CD14-positive monocyte (primary cell): ENCODE measurements around the gene IFITM10. TPM values are rescaled to one million over a fixed set of nuclear protein-coding genes. Genes with fewer than 3 reads are reported as not detected.

Experiments used
- DNase-seq, 3 donors: peaks; one replicate each; pipeline ENCODE4 v3.0.0-alpha.2; 2011 to 2022
- H2AFZ ChIP-seq: 2 replicates; pipeline ENCODE4 v1.6.0; 2012; ENCODE audit warnings: mild to moderate bottlenecking, low read depth, low read length, inconsistent platforms; ENCODE audit not compliant: insufficient read depth, poor library complexity, severe bottlenecking
- H3K27ac ChIP-seq, 2 donors: 1 replicate in 1 of 2; 2 replicates in 1 of 2; pipeline ENCODE4 v1.5.1; 2012 to 2013; ENCODE audit warnings: low read length in 2 of 2, control low read depth in 1 of 2, inconsistent platforms in 1 of 2, low read depth in 1 of 2, mild to moderate bottlenecking in 1 of 2
- H3K27me3 ChIP-seq, 2 donors: one replicate each; pipeline versions ENCODE4 v1.6.0 to v1.6.1; 2011 to 2013; ENCODE audit warnings: low read length in 2 of 2; ENCODE audit not compliant: control insufficient read depth in 2 of 2, insufficient read depth in 2 of 2
- H3K36me3 ChIP-seq, 2 donors: replicated peaks in 1 of 2; 1 replicate in 1 of 2; 2 replicates in 1 of 2; pipeline versions ENCODE4 v1.5.1 to v1.6.1; 2012 to 2013; ENCODE audit warnings: low read length in 2 of 2, control low read depth in 1 of 2, inconsistent platforms in 1 of 2, mild to moderate bottlenecking in 1 of 2; ENCODE audit not compliant: insufficient read depth in 2 of 2, control insufficient read depth in 1 of 2
- H3K4me1 ChIP-seq, 2 donors: 1 replicate in 1 of 2; 2 replicates in 1 of 2; pipeline versions ENCODE4 v1.5.1 to v1.6.1; 2012 to 2013; ENCODE audit warnings: low read length in 2 of 2, control low read depth in 1 of 2, inconsistent platforms in 1 of 2, mild to moderate bottlenecking in 1 of 2, moderate library complexity in 1 of 2; ENCODE audit not compliant: insufficient read depth in 2 of 2, control insufficient read depth in 1 of 2
- H3K4me2 ChIP-seq: replicated peaks from 2 replicates; pipeline ENCODE3; 2012; ENCODE audit warnings: low read length, moderate library complexity, mild to moderate bottlenecking; ENCODE audit not compliant: poor library complexity, severe bottlenecking; ENCODE audit errors: extremely low read depth
- H3K4me3 ChIP-seq, 3 experiments: fragments of 200-600 bp in 1 of 3; sonication (generic) in 1 of 3; replicated peaks in 1 of 3; 1 replicate in 2 of 3; 2 replicates in 1 of 3; pipeline ENCODE4 v1.5.1; 2011 to 2013; ENCODE audit warnings: low read length in 3 of 3, mild to moderate bottlenecking in 3 of 3, control low read depth in 2 of 3, low read depth in 2 of 3, inconsistent platforms in 1 of 3, moderate library complexity in 1 of 3
- H3K79me2 ChIP-seq: 2 replicates; pipeline ENCODE4 v1.6.0; 2012; ENCODE audit warnings: mild to moderate bottlenecking, control low read depth, inconsistent platforms, low read length, moderate library complexity; ENCODE audit not compliant: insufficient read depth
- H3K9ac ChIP-seq: 2 replicates; pipeline ENCODE4 v1.6.0; 2017; ENCODE audit warnings: low read length, mild to moderate bottlenecking; ENCODE audit not compliant: insufficient read depth, poor library complexity, severe bottlenecking
- H3K9me3 ChIP-seq, 2 donors: replicated peaks in 1 of 2; 1 replicate in 1 of 2; 2 replicates in 1 of 2; pipeline versions ENCODE4 v1.5.1 to v1.6.1; 2012 to 2013; ENCODE audit warnings: low read length in 2 of 2, control low read depth in 1 of 2; ENCODE audit not compliant: control insufficient read depth in 1 of 2, insufficient read depth in 1 of 2
- H4K20me1 ChIP-seq: 2 replicates; pipeline ENCODE4 v1.6.0; 2012; ENCODE audit warnings: mild to moderate bottlenecking, low read length, control low read depth, moderate library complexity; ENCODE audit not compliant: insufficient read depth
- H3K27ac Mint-ChIP-seq, 7 donors: one replicate each; pipeline ENCODE4 v1.8.0; 2020; ENCODE audit warnings: mild to moderate bottlenecking in 7 of 7, mixed read lengths in 7 of 7, moderate library complexity in 6 of 7, inconsistent platforms in 2 of 7
- H3K27me3 Mint-ChIP-seq, 3 donors: one replicate each; pipeline ENCODE4 v1.8.0; 2021 to 2022; ENCODE audit warnings: low read depth in 3 of 3, mild to moderate bottlenecking in 3 of 3, mixed read lengths in 3 of 3, moderate library complexity in 3 of 3, inconsistent platforms in 1 of 3
- H3K36me3 Mint-ChIP-seq, 2 donors: one replicate each; pipeline ENCODE4 v1.8.0; 2020; ENCODE audit warnings: mixed read lengths in 2 of 2, inconsistent platforms in 1 of 2, mild to moderate bottlenecking in 1 of 2
- H3K4me1 Mint-ChIP-seq: one replicate; pipeline ENCODE4 v1.8.0; 2020; ENCODE audit warnings: mild to moderate bottlenecking, mixed read lengths
- H3K4me3 Mint-ChIP-seq, 2 donors: one replicate each; pipeline ENCODE4 v1.8.0; 2020; ENCODE audit warnings: mild to moderate bottlenecking in 2 of 2, mixed read lengths in 2 of 2, moderate library complexity in 1 of 2
- H3K9me3 Mint-ChIP-seq, 7 donors: one replicate each; pipeline ENCODE4 v1.8.0; 2020 to 2022; ENCODE audit warnings: mixed read lengths in 7 of 7, mild to moderate bottlenecking in 6 of 7, moderate library complexity in 6 of 7, inconsistent platforms in 2 of 7
- WGBS: methylation state at CpG from one replicate; pipeline ENCODE4 v1.1.5; 2013; ENCODE audit warnings: missing lambda C conversion rate; ENCODE audit not compliant: insufficient coverage; 5-methylcytosine and 5-hydroxymethylcytosine counted together
- intact Hi-C, 2 donors: fragments of 100-400 bp; cut with micrococcal nuclease; formaldehyde crosslinking; loops; one replicate each; pipeline versions ENCODE4 v1.15.0 to v1.15.1; 2023
- polyA plus RNA-seq, 3 donors: library from polyadenylated mRNA; depleted of rRNA in 1 of 3; unstranded in 2 of 3; stranded (reverse) in 1 of 3; fragments of 300-500 nt in 2 of 3; fragments of >200 nt in 1 of 3; fragmentation: Illumina TruSeq in 2 of 3; gene quantifications; 1 replicate in 2 of 3; 2 replicates in 1 of 3; pipeline ENCODE4 v1.2.3, GENCODE V29; 2012 to 2021
- TF ChIP-seq, protein P1 (sequence below): fragments of 200-600 bp; IDR thresholded peaks from one replicate; pipeline ENCODE4 v1.8.0; 2022; ENCODE audit warnings: antibody characterized with exemption, mild to moderate bottlenecking

The IFITM10 gene
- polyA plus RNA-seq, 3 donors: 2.4 TPM; not detected in 2

GRCh38 chr11:1755344-1755691 is 4.9 kb upstream of the IFITM10 start:
- peaks cover 55 to 81% of the 10 kb centered on the region in 2 donors for H3K36me3 Mint-ChIP-seq
- peaks cover 77% of the 10 kb centered on the region for H3K4me1 Mint-ChIP-seq

DNA sequence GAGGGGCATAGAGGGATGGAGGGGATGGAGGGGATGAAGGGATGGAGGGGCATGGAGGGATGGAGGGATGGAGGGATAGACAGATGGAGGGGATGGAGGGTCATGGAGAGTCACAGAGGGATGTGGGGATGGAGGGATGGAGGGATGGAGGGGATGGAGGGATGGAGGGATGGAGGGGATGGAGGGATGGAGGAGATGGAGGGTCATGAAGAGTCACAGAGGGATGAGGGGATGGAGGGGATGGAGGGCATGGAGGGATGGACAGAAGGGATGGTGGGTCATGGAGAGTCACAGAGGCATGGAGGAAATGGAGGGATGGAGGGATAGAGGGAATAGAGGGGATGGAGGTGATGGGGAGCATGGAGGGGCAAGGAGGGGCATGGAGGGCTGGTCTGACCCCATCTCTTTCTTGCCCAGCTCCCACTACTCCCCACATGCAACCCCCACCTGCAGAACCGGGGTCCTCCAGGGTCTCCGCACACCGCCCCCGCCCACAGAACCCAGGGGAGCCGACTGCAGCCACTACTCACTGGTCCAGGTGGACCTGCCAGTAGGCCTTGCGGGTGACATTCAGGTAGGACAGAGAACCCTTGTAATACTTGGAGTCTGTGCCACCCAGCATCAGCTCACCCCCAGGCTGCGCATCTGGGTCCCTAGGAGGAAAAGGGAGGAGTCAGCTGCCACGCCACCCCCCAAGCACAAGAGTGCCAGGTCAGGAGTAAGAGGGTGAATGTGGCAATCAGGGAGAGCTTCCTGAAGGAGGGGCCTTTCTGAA is 4.2 kb upstream of the IFITM10 start:
- no peak for DNase-seq
- Histone ChIP-seq H3K27me3 (peaks cover 0 to 9% of the 10 kb centered on the region in 2 donors), H3K4me1 (peaks cover 64 to 93% of the 10 kb centered on the region in 2 donors), H4K20me1 (peaks cover 100% of the 10 kb centered on the region), H3K27ac (no peak overlapping the region), H2AFZ (no peak overlapping the region), H3K79me2 (peaks cover 44% of the 10 kb centered on the region), H3K9me3 (no peaks in the 10 kb centered on the region), H3K36me3 (peaks cover 69 to 74% of the 10 kb centered on the region in 2 donors), H3K9ac (no peak overlapping the region), H3K4me3 (no peak overlapping the region), H3K4me2 (peak overlapping the region; percentile 22)
- TF ChIP-seq, protein P1, sequence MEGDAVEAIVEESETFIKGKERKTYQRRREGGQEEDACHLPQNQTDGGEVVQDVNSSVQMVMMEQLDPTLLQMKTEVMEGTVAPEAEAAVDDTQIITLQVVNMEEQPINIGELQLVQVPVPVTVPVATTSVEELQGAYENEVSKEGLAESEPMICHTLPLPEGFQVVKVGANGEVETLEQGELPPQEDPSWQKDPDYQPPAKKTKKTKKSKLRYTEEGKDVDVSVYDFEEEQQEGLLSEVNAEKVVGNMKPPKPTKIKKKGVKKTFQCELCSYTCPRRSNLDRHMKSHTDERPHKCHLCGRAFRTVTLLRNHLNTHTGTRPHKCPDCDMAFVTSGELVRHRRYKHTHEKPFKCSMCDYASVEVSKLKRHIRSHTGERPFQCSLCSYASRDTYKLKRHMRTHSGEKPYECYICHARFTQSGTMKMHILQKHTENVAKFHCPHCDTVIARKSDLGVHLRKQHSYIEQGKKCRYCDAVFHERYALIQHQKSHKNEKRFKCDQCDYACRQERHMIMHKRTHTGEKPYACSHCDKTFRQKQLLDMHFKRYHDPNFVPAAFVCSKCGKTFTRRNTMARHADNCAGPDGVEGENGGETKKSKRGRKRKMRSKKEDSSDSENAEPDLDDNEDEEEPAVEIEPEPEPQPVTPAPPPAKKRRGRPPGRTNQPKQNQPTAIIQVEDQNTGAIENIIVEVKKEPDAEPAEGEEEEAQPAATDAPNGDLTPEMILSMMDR: no peak
- H3K27me3 Mint-ChIP-seq: peaks cover 10 to 18% (median 10%) of the 10 kb centered on the region in 3 donors
- H3K9me3 Mint-ChIP-seq: peaks cover 0 to 3% (median 0%) of the 10 kb centered on the region in 7 donors
- WGBS: 81% methylated on average over 7 of the region's 8 CpGs
- H3K36me3 Mint-ChIP-seq: peaks cover 50 to 74% of the 10 kb centered on the region in 2 donors
- H3K4me3 Mint-ChIP-seq: no peak overlapping the region
- H3K4me1 Mint-ChIP-seq: peaks cover 77% of the 10 kb centered on the region
- intact Hi-C loops: loop anchor here (5.0 kb wide), 2 partner anchors 38 to 43 kb away; no protein-coding TSS in a partner anchor
- H3K27ac Mint-ChIP-seq: no peak overlapping the region

More at GRCh38 chr11:1755344-1755691, 4.9 kb upstream of the IFITM10 start:
- peaks cover 2 to 11% (median 3%) of the 10 kb centered on the region in 3 donors for H3K27me3 Mint-ChIP-seq
- H3K27ac Mint-ChIP-seq: peak overlapping the region in 1 of 7 donors; percentile 75
- intact Hi-C loops: loop anchor here (5.0 kb wide), 2 partner anchors 37 to 42 kb away; no protein-coding TSS in a partner anchor
- H3K9me3 Mint-ChIP-seq: no peaks in the 10 kb centered on the region
- TF ChIP-seq, protein P1: no peak
- 63% methylated on average over 9 of the region's 9 CpGs for WGBS
- Histone ChIP-seq H3K9me3 (no peaks in the 10 kb centered on the region), H3K4me2 (peak overlapping the region; percentile 22), H3K36me3 (peaks cover 72 to 78% of the 10 kb centered on the region in 2 donors), H3K4me1 (peaks cover 70 to 93% of the 10 kb centered on the region in 2 donors), H4K20me1 (peaks cover 100% of the 10 kb centered on the region), H3K9ac (no peak overlapping the region), H3K79me2 (peaks cover 51% of the 10 kb centered on the region), H2AFZ (no peak overlapping the region), H3K27ac (no peak overlapping the region), H3K27me3 (peaks cover 0 to 2% of the 10 kb centered on the region in 2 donors), H3K4me3 (peak overlapping the region in 1 of 3 experiments; percentile 12)
- DNase-seq: no peak
- peak overlapping the region; percentile 42 to 53 for H3K4me3 Mint-ChIP-seq
